ENCODE measurements around the gene RAB25. TPM values are rescaled to one million over a fixed set of nuclear protein-coding genes. Genes with fewer than 3 reads are reported as not detected.

Gene RAB25
- 0.13 TPM in 1 of 2 replicates, not detected in the other for total RNA-seq

GRCh38 chr1:156060937-156061636 is at the start of gene RAB25:
RAB25 (plus strand) TSS chr1:156061160; CDS start chr1:156061401, 241 bp downstream.

GRCh38 chr1:156020293-156021092 is 40.5 kb upstream of the RAB25 start, which contains the start of gene SSR2:
SSR2 (minus strand) TSS chr1:156020951; CDS start chr1:156020167, 784 bp downstream.

GRCh38 chr1:156053768-156054499 is 7.0 kb upstream of the RAB25 start, which contains the start of gene UBQLN4:
UBQLN4 (minus strand) TSS chr1:156053798; CDS start chr1:156053701, 97 bp downstream.

GRCh38 chr1:156054500-156055280 is 6.3 kb upstream of the RAB25 start, which contains the start of gene LAMTOR2:
LAMTOR2 (plus strand) TSS chr1:156054782; CDS start chr1:156054890, 108 bp downstream.

GRCh38 chr1:156082309-156083091 is 21.5 kb downstream of the RAB25 start, which contains the start of gene MEX3A:
MEX3A (minus strand) TSS chr1:156082465; CDS start chr1:156081998, 467 bp downstream.

GRCh38 chr1:156114101-156114918 is 53.4 kb downstream of the RAB25 start, which contains the start of gene LMNA:
LMNA (plus strand) TSS chr1:156114711; CDS start chr1:156114919, 208 bp downstream.

Other genes starting within 250 kb of the RAB25 start
- gene GON4L, start 203.9 kb upstream of the RAB25 start, total RNA-seq: 44.4 and 44.8 TPM in 2 replicates
- gene SYT11, start 201.6 kb upstream of the RAB25 start, total RNA-seq: 38.2 and 45.9 TPM in 2 replicates
- gene RIT1, start 149.8 kb upstream of the RAB25 start, total RNA-seq: 38.8 and 42.3 TPM in 2 replicates
- 24.6 and 29.1 TPM in 2 replicates for gene KHDC4, start 126.7 kb upstream of the RAB25 start, total RNA-seq
- not detected in 2 replicates for gene RXFP4, start 119.5 kb upstream of the RAB25 start, total RNA-seq
- gene ARHGEF2, start 82.6 kb upstream of the RAB25 start, total RNA-seq: 97.5 and 117 TPM in 2 replicates
- gene SSR2, start 40.2 kb upstream of the RAB25 start, total RNA-seq: 513 and 533 TPM in 2 replicates
- 9.9 and 12.3 TPM in 2 replicates for gene UBQLN4, start 7.4 kb upstream of the RAB25 start, total RNA-seq
- 35.1 and 35.9 TPM in 2 replicates for gene LAMTOR2, start 6.4 kb upstream of the RAB25 start, total RNA-seq
- gene MEX3A, start 21.3 kb downstream of the RAB25 start, total RNA-seq: 0.91 and 1.1 TPM in 2 replicates
- gene LMNA, start 53.6 kb downstream of the RAB25 start, total RNA-seq: 866 and 1,017 TPM in 2 replicates
- 2.5 and 2.9 TPM in 2 replicates for gene SEMA4A, start 92.4 kb downstream of the RAB25 start, total RNA-seq
- gene SLC25A44, start 132.9 kb downstream of the RAB25 start, total RNA-seq: 11.0 and 15.3 TPM in 2 replicates
- gene PMF1, start 151.8 kb downstream of the RAB25 start, total RNA-seq: 27.6 and 32.4 TPM in 2 replicates
- gene BGLAP, start 181.0 kb downstream of the RAB25 start, total RNA-seq: 0.32 TPM in 1 of 2 replicates, not detected in the other
- gene PAQR6, start 186.9 kb downstream of the RAB25 start, total RNA-seq: 0.26 and 0.43 TPM in 2 replicates
- 31.4 and 37.4 TPM in 2 replicates for gene SMG5, start 221.7 kb downstream of the RAB25 start, total RNA-seq
- 0.91 and 1.2 TPM in 2 replicates for gene TMEM79, start 223.2 kb downstream of the RAB25 start, total RNA-seq
- 79.1 and 92.9 TPM in 2 replicates for gene GLMP, start 234.5 kb downstream of the RAB25 start, total RNA-seq
- gene VHLL, start 238.1 kb downstream of the RAB25 start, total RNA-seq: 0.22 TPM in 1 of 2 replicates, not detected in the other